SK-N-MC (cell line): ENCODE results near the gene RTN4.
A peak's percentile ranks its signal among the peaks of the same experiment; 100 is the strongest.

Experiments used
- EZH2 ChIP-seq: fragments of 200-600 bp; sonication (generic); IDR thresholded peaks from one replicate; pipeline ENCODE4 v1.6.1; 2017; ENCODE audit warnings: antibody characterized with exemption
- POLR2AphosphoS5 ChIP-seq: IDR thresholded peaks from 2 replicates; pipeline ENCODE4 v1.6.1; 2012; ENCODE audit warnings: mild to moderate bottlenecking, low read depth, low read length, borderline replicate concordance

DNA sequence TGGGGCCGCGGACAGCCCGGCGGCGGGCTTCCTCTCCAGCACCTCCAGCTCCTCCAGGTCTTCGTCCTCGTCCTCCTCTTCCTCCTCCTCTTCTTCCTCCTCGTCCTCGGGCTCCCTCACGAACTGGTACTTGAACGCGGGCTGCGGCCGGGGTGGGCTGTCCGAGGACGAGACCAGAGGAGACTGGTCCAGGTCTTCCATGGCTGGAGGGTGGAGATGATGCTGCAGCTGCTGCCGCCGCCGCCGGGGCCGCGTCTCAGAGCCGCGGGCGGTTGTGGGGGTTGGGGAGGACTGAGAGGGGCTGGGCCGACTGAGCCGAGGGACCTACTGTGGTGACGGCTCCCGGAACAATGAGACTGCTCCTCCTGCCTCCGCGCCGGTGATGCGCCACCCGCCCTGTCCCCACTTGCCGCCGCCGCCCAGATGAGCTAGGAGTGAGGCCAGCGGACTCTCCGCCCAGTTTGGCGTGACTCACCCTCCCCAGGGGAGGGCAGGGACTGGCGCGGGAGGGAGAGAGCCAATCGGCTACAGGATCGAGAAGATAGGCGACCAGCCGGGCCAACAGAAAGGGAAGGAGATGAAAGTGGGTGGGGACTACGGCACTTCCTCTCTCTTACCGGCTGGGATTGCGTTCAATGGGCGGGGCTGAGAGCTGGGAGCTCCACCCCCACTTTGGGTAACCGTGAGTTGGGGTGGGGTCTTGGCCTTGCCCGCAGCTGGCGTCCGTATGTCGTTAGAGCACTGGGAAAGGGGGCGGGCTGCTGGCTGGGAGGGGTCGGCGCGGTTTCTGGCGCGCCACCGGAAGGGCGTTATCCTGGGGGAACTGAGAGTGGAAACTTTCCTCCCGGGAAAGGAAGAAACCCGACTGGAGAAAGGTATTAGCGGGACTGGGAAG lies at the start of gene RTN4:
- TF ChIP-seq POLR2AphosphoS5, result peak; percentile 92
- TF ChIP-seq EZH2, result no peak
